ENCODE measurements around the gene FTO. TPM values are rescaled to one million over a fixed set of nuclear protein-coding genes. Genes with fewer than 3 reads are reported as not detected.

FTO gene
- total RNA-seq, 2 donors from 2014 or later = 73.6 to 90.6 TPM

DNA sequence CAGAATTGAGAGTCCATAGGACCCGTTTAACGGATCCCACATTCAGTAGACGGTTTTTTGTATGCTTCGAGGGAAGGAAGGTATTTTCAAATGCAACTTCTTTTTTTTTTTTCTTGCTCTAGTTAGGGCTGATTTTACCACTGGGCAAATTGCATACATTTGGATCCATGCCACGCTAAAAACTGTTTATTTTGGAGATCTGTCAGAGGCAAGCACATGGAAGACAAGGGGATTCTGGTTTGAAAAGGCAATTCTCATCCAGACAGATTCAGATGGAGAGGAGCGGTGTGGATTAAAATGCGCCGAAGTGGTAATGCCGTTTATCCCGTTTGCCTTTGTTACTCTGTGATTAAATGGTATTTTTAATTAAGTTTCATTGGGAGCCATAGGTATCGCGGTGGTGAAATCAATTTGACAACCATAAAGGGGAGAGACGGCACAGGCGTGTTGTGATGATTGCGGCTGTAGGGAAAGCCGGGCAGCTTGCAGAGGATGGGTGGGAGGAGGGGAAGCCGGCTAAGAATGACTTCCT is 412.2 kb downstream of the FTO start:
- TF ChIP-seq, protein P1, sequence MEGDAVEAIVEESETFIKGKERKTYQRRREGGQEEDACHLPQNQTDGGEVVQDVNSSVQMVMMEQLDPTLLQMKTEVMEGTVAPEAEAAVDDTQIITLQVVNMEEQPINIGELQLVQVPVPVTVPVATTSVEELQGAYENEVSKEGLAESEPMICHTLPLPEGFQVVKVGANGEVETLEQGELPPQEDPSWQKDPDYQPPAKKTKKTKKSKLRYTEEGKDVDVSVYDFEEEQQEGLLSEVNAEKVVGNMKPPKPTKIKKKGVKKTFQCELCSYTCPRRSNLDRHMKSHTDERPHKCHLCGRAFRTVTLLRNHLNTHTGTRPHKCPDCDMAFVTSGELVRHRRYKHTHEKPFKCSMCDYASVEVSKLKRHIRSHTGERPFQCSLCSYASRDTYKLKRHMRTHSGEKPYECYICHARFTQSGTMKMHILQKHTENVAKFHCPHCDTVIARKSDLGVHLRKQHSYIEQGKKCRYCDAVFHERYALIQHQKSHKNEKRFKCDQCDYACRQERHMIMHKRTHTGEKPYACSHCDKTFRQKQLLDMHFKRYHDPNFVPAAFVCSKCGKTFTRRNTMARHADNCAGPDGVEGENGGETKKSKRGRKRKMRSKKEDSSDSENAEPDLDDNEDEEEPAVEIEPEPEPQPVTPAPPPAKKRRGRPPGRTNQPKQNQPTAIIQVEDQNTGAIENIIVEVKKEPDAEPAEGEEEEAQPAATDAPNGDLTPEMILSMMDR (IDR thresholded peaks at IDR 0.05) = no peak
- no peaks in the 10 kb centered on the region for H3K27me3 ChIP-seq
- no peak overlapping the region for H3K4me3 ChIP-seq
- no peak overlapping the region for H3K27ac ChIP-seq
- no peaks in the 10 kb centered on the region for H3K4me1 ChIP-seq
- H3K9me3 ChIP-seq = no peaks in the 10 kb centered on the region
- DNase-seq (ENCODE audit: low spot score) = no peak
- H3K36me3 ChIP-seq = peaks cover 24% of the 10 kb centered on the region

DNA sequence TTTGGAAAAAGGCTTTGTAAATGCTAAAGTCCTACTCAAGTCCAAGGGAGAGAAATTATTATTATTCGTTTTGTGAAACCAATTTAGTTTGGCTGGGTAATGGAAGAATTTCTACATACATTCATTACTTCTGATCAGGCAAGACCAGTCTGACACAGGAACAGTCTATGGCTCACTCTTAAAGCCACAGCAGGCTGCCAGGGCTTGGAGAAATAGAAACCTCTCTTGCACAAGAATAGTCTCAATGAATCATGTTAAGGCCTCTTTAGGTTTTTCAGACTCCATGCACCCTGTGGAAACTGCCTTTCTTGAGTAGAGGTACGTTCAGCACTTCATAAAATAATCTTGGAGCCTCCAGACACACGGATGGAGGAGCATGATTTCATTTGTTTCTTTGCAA is 414.9 kb downstream of the FTO start:
- H3K27me3 ChIP-seq = no peaks in the 10 kb centered on the region
- H3K27ac ChIP-seq = no peak overlapping the region
- no peaks in the 10 kb centered on the region for H3K36me3 ChIP-seq
- TF ChIP-seq, protein P1 (IDR thresholded peaks at IDR 0.05) = no peak
- no peak for DNase-seq (ENCODE audit: low spot score)
- H3K4me3 ChIP-seq = no peak overlapping the region
- H3K4me1 ChIP-seq = no peaks in the 10 kb centered on the region
- H3K9me3 ChIP-seq = no peaks in the 10 kb centered on the region

DNA sequence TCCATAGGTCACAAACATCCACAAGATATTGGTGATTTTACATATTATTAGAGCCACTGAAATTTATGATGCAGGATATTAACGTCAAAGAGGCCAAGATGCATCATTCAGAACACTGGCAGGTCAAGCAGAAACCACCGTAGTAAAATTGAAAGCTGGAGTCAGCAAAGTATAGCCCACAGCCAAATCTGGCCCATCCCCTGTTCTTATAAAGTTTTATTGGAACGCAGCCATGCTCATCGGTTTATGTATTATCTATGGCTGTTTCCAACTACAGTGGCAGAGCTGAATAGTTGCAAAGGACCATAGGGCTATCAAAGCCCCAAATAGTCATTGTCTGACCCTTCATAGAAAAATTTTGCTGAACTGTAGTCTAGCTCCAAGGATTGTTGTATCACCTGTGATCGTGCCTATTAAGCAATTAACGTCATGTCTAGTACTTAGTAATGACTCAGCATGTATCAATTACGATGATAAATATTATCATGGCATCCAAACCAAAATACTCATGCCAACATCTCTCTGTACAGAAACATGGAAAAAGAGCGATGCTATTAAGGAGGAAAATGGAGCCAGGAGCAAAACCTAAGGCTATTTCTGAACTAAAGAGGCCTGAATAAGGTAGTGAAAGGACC is 417.0 kb downstream of the FTO start:
- TF ChIP-seq, protein P1 (IDR thresholded peaks at IDR 0.05) = no peak

DNA sequence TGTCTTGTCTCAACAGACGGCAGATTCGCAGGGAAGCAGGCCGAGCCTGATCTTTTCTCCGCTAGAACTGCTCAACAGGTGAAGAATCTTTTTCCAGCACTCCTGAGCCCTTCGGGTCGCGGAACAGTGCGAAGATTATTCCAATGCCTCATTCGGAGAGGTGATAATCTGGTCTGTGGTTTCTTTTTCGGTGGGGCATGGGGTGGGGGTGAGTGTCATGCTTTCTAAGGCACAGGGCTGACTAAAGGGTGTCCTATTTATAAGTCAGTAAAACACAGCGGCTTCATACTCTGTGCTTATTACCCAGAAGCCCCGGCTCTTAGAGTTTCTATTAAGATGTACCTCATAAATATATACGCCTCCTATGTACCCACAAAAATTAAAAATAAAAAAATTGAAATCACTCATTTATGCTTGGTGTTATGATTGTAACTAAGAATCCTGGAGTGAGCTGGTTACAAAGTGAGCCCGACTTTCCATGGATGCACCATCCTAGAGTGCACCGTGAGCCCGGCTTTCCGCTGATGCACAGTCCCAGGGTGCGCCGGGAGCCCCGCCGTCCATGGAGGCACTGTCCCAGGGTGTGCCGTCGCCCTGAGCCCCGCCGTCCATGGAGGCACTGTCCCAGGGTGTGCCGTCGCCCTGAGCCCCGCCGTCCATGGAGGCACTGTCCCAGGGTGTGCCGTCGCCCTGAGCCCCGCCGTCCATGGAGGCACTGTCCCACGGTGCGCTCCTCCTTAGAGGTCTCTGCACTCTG is 417.8 kb downstream of the FTO start:
- DNase-seq (ENCODE audit: low spot score) = no peak
- Histone ChIP-seq H3K36me3 (no peaks in the 10 kb centered on the region), H3K4me3 (no peak overlapping the region), H3K4me1 (no peaks in the 10 kb centered on the region), H3K27ac (no peak overlapping the region), H3K27me3 (no peaks in the 10 kb centered on the region), H3K9me3 (no peaks in the 10 kb centered on the region)
- TF ChIP-seq, protein P1 (IDR thresholded peaks at IDR 0.05) = no peak

More for the DNA sequence above, 417.0 kb downstream of the FTO start:
- H3K27ac ChIP-seq = no peak overlapping the region
- no peak overlapping the region for H3K4me3 ChIP-seq
- no peaks in the 10 kb centered on the region for H3K36me3 ChIP-seq
- no peaks in the 10 kb centered on the region for H3K9me3 ChIP-seq
- H3K27me3 ChIP-seq = no peaks in the 10 kb centered on the region
- no peak for DNase-seq (ENCODE audit: low spot score)
- no peaks in the 10 kb centered on the region for H3K4me1 ChIP-seq

DNA sequence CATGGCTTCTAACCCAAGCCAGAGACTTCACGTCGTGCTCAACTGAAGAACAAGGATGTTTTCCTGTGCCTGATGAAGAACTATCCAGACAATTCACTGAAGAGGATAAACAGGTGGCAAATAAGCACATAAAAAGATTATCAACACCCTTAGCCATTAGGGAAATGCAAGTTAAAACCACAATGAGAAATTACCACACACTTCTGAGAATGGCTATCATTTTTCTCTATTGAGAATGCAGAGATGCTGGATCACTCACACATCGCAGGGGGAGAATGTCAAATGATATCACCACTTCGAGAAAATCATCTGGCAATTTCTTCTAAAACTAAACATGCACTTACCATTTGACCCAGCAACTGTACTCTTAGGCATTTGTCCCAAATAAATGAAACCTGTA is 419.8 kb downstream of the FTO start:
- H3K4me1 ChIP-seq = no peaks in the 10 kb centered on the region
- no peak for DNase-seq (ENCODE audit: low spot score)
- no peak overlapping the region for H3K27ac ChIP-seq
- TF ChIP-seq, protein P1 (IDR thresholded peaks at IDR 0.05) = no peak
- H3K4me3 ChIP-seq = no peak overlapping the region
- no peaks in the 10 kb centered on the region for H3K9me3 ChIP-seq
- H3K27me3 ChIP-seq = no peaks in the 10 kb centered on the region
- no peaks in the 10 kb centered on the region for H3K36me3 ChIP-seq

All from right atrium auricular region (tissue), 2 donors.